Heart left ventricle (tissue), 13 donors: Measurements from ENCODE around the gene EEF1A2.

Experiments used
- CTCF ChIP-seq, 12 donors: fragments of 200-600 bp; sonication (generic) in 4 of 12; IDR thresholded peaks; one replicate each; pipeline versions ENCODE4 v1.5.0 to v1.8.0; 2018 to 2022; ENCODE audit warnings: antibody characterized with exemption in 12 of 12, mild to moderate bottlenecking in 5 of 12
- POLR2A ChIP-seq, 2 donors: fragments of 450-650 bp; IDR thresholded peaks; one replicate each; pipeline ENCODE4 v1.6.1; 2017; ENCODE audit warnings: antibody characterized with exemption in 2 of 2, mild to moderate bottlenecking in 2 of 2, moderate library complexity in 2 of 2
- donor health status: ischemic (EF 13 %, LVEDD 7.1; RV severe dilation, severe dysfunction).
- donor health status: DM: no; HTN: yes; CAD: no.
- donor health status: DM: no; HTN: no; CAD: no.
- donor health status: ischemic (EF 25% LVEDD 6.9; RV normal size, moderate dysfunction).
- donor health status: ischemic (EF 25% LVEDD 5.7; RV mildly dilated, moderate dysfunction).
- donor health status: ischemic (EF 35%, LVEDD 5.7; RV mildly dilated, moderate dysfunction).
- donor health status: nonischemic (EF 11% LVEDD 7.7; RV severe dilation, severe dysfunction).
- donor health status: DM: yes; HTN: yes; CAD: no.
- donor health status: PGD.
- donor health status: ischemic (EF 29% LVEDD 5.4; RV normal size, mild dysfunction).
- donor health status: nonischemic (EF 23%, LVEDD 6.1; RV moderate dilation, normal function).

GRCh38 chr20:63522091-63522868 lies 23.4 kb upstream of the EEF1A2 start:
- TF ChIP-seq CTCF (IDR thresholded peaks at IDR 0.05) (no peak), POLR2A (IDR thresholded peaks at IDR 0.05) (no peak)
